ENCODE measurements around the gene METTL14. TPM values are rescaled to one million over a fixed set of nuclear protein-coding genes. Genes with fewer than 3 reads are reported as not detected.
A peak's percentile ranks its signal among the peaks of the same experiment; 100 is the strongest.

METTL14 gene
- total and polyA plus RNA-seq, 2 donors = 17.2 to 36.7 TPM

GRCh38 chr4:118740869-118741268, 55.7 kb downstream of the METTL14 start:
- WGBS = 57% methylated on average over 5 of the region's 5 CpGs
- no peak overlapping the region for H3K27ac ChIP-seq (ENCODE audit: low read depth in 1 of 2, low read length in 1 of 2)
- peaks cover 0 to 9% of the 10 kb centered on the region in 2 donors for H3K36me3 ChIP-seq (ENCODE audit: control insufficient read depth in 2 of 2, insufficient read depth in 2 of 2, low read length in 1 of 2)
- H3K4me3 ChIP-seq (ENCODE audit: low read length in 2 of 2) = no peak overlapping the region
- no peaks in the 10 kb centered on the region for H3K9me3 ChIP-seq (ENCODE audit: control insufficient read depth in 2 of 2, insufficient read depth in 1 of 2, low read length in 1 of 2)
- H3K4me1 ChIP-seq (ENCODE audit: control insufficient read depth in 2 of 2, insufficient read depth in 2 of 2, low read length in 2 of 2) = no peaks in the 10 kb centered on the region
- no peak for DNase-seq (ENCODE audit: low read depth in 6 of 9, low spot score in 9 of 9)
- H3K27me3 ChIP-seq (ENCODE audit: control insufficient read depth in 2 of 2, insufficient read depth in 1 of 2, low read length in 1 of 2) = no peaks in the 10 kb centered on the region

GRCh38 chr4:118741301-118741855, 56.2 kb downstream of the METTL14 start:
- peaks cover 0 to 10% of the 10 kb centered on the region in 2 donors for H3K36me3 ChIP-seq (ENCODE audit: control insufficient read depth in 2 of 2, insufficient read depth in 2 of 2, low read length in 1 of 2)
- WGBS = 89% methylated on average over 6 of the region's 6 CpGs
- peak overlapping the region in 1 of 2 donors; percentile 46 for H3K27ac ChIP-seq (ENCODE audit: low read depth in 1 of 2, low read length in 1 of 2)
- no peak overlapping the region for H3K4me3 ChIP-seq (ENCODE audit: low read length in 2 of 2)
- H3K9me3 ChIP-seq (ENCODE audit: control insufficient read depth in 2 of 2, insufficient read depth in 1 of 2, low read length in 1 of 2) = no peaks in the 10 kb centered on the region
- no peak for DNase-seq (ENCODE audit: low read depth in 6 of 9, low spot score in 9 of 9)
- H3K4me1 ChIP-seq (ENCODE audit: control insufficient read depth in 2 of 2, insufficient read depth in 2 of 2, low read length in 2 of 2) = no peaks in the 10 kb centered on the region
- H3K27me3 ChIP-seq (ENCODE audit: control insufficient read depth in 2 of 2, insufficient read depth in 1 of 2, low read length in 1 of 2) = no peaks in the 10 kb centered on the region

- H3K9me3 ChIP-seq (ENCODE audit: control insufficient read depth in 2 of 2, insufficient read depth in 1 of 2, low read length in 1 of 2) = no peaks in the 10 kb centered on the region
- no peaks in the 10 kb centered on the region for H3K4me1 ChIP-seq (ENCODE audit: control insufficient read depth in 2 of 2, insufficient read depth in 2 of 2, low read length in 2 of 2)
- H3K4me3 ChIP-seq (ENCODE audit: low read length in 2 of 2) = no peak overlapping the region
- no peak overlapping the region for H3K27ac ChIP-seq (ENCODE audit: low read depth in 1 of 2, low read length in 1 of 2)
- DNase-seq (ENCODE audit: low read depth in 6 of 9, low spot score in 9 of 9) = no peak
- H3K27me3 ChIP-seq (ENCODE audit: control insufficient read depth in 2 of 2, insufficient read depth in 1 of 2, low read length in 1 of 2) = no peaks in the 10 kb centered on the region
- H3K36me3 ChIP-seq (ENCODE audit: control insufficient read depth in 2 of 2, insufficient read depth in 2 of 2, low read length in 1 of 2) = peaks cover 0 to 11% of the 10 kb centered on the region in 2 donors
These were observed 56.9 kb downstream of the METTL14 start for GRCh38 chr4:118742050-118742449.

- Histone ChIP-seq H3K27me3 (ENCODE audit: control insufficient read depth in 2 of 2, insufficient read depth in 1 of 2, low read length in 1 of 2) (no peaks in the 10 kb centered on the region), H3K4me1 (ENCODE audit: control insufficient read depth in 2 of 2, insufficient read depth in 2 of 2, low read length in 2 of 2) (no peaks in the 10 kb centered on the region), H3K4me3 (ENCODE audit: low read length in 2 of 2) (no peak overlapping the region), H3K36me3 (ENCODE audit: control insufficient read depth in 2 of 2, insufficient read depth in 2 of 2, low read length in 1 of 2) (peaks cover 0 to 11% of the 10 kb centered on the region in 2 donors), H3K27ac (ENCODE audit: low read depth in 1 of 2, low read length in 1 of 2) (no peak overlapping the region), H3K9me3 (ENCODE audit: control insufficient read depth in 2 of 2, insufficient read depth in 1 of 2, low read length in 1 of 2) (no peaks in the 10 kb centered on the region)
- WGBS = 97% methylated on average over 4 of the region's 4 CpGs
- DNase-seq (ENCODE audit: low read depth in 6 of 9, low spot score in 9 of 9) = no peak
These were observed 58.7 kb downstream of the METTL14 start for GRCh38 chr4:118743867-118744266.

GRCh38 chr4:118745357-118745756, 60.2 kb downstream of the METTL14 start:
- peaks cover 0 to 8% of the 10 kb centered on the region in 2 donors for H3K36me3 ChIP-seq (ENCODE audit: control insufficient read depth in 2 of 2, insufficient read depth in 2 of 2, low read length in 1 of 2)
- no peaks in the 10 kb centered on the region for H3K9me3 ChIP-seq (ENCODE audit: control insufficient read depth in 2 of 2, insufficient read depth in 1 of 2, low read length in 1 of 2)
- H3K27ac ChIP-seq (ENCODE audit: low read depth in 1 of 2, low read length in 1 of 2) = no peak overlapping the region
- 93% methylated on average over 3 of the region's 3 CpGs for WGBS
- H3K27me3 ChIP-seq (ENCODE audit: control insufficient read depth in 2 of 2, insufficient read depth in 1 of 2, low read length in 1 of 2) = no peaks in the 10 kb centered on the region
- DNase-seq (ENCODE audit: low read depth in 6 of 9, low spot score in 9 of 9) = no peak
- H3K4me1 ChIP-seq (ENCODE audit: control insufficient read depth in 2 of 2, insufficient read depth in 2 of 2, low read length in 2 of 2) = no peaks in the 10 kb centered on the region
- no peak overlapping the region for H3K4me3 ChIP-seq (ENCODE audit: low read length in 2 of 2)

GRCh38 chr4:118746251-118746919, 61.2 kb downstream of the METTL14 start:
- 93% methylated on average over 2 of the region's 2 CpGs for WGBS
- no peaks in the 10 kb centered on the region for H3K27me3 ChIP-seq (ENCODE audit: control insufficient read depth in 2 of 2, insufficient read depth in 1 of 2, low read length in 1 of 2)
- no peak overlapping the region for H3K4me3 ChIP-seq (ENCODE audit: low read length in 2 of 2)
- no peak for DNase-seq (ENCODE audit: low read depth in 6 of 9, low spot score in 9 of 9)
- no peak overlapping the region for H3K27ac ChIP-seq (ENCODE audit: low read depth in 1 of 2, low read length in 1 of 2)
- no peaks in the 10 kb centered on the region for H3K4me1 ChIP-seq (ENCODE audit: control insufficient read depth in 2 of 2, insufficient read depth in 2 of 2, low read length in 2 of 2)
- H3K9me3 ChIP-seq (ENCODE audit: control insufficient read depth in 2 of 2, insufficient read depth in 1 of 2, low read length in 1 of 2) = no peaks in the 10 kb centered on the region
- H3K36me3 ChIP-seq (ENCODE audit: control insufficient read depth in 2 of 2, insufficient read depth in 2 of 2, low read length in 1 of 2) = peaks cover 2 to 7% of the 10 kb centered on the region in 2 donors

GRCh38 chr4:118749347-118749988, 64.3 kb downstream of the METTL14 start:
- over 99% methylated on average over 5 of the region's 5 CpGs for WGBS
- Histone ChIP-seq H3K4me1 (ENCODE audit: control insufficient read depth in 2 of 2, insufficient read depth in 2 of 2, low read length in 2 of 2) (no peaks in the 10 kb centered on the region), H3K9me3 (ENCODE audit: control insufficient read depth in 2 of 2, insufficient read depth in 1 of 2, low read length in 1 of 2) (no peaks in the 10 kb centered on the region), H3K27ac (ENCODE audit: low read depth in 1 of 2, low read length in 1 of 2) (no peak overlapping the region), H3K4me3 (ENCODE audit: low read length in 2 of 2) (no peak overlapping the region), H3K36me3 (ENCODE audit: control insufficient read depth in 2 of 2, insufficient read depth in 2 of 2, low read length in 1 of 2) (peaks cover 4 to 10% of the 10 kb centered on the region in 2 donors), H3K27me3 (ENCODE audit: control insufficient read depth in 2 of 2, insufficient read depth in 1 of 2, low read length in 1 of 2) (no peaks in the 10 kb centered on the region)
- no peak for DNase-seq (ENCODE audit: low read depth in 6 of 9, low spot score in 9 of 9)

GRCh38 chr4:118751629-118752323, 66.6 kb downstream of the METTL14 start:
- WGBS = 95% methylated on average over 2 of the region's 2 CpGs
- DNase-seq (ENCODE audit: low read depth in 6 of 9, low spot score in 9 of 9) = no peak
- Histone ChIP-seq H3K4me1 (ENCODE audit: control insufficient read depth in 2 of 2, insufficient read depth in 2 of 2, low read length in 2 of 2) (no peaks in the 10 kb centered on the region), H3K27me3 (ENCODE audit: control insufficient read depth in 2 of 2, insufficient read depth in 1 of 2, low read length in 1 of 2) (no peaks in the 10 kb centered on the region), H3K36me3 (ENCODE audit: control insufficient read depth in 2 of 2, insufficient read depth in 2 of 2, low read length in 1 of 2) (peaks cover 4 to 7% of the 10 kb centered on the region in 2 donors), H3K9me3 (ENCODE audit: control insufficient read depth in 2 of 2, insufficient read depth in 1 of 2, low read length in 1 of 2) (no peaks in the 10 kb centered on the region), H3K4me3 (ENCODE audit: low read length in 2 of 2) (no peak overlapping the region), H3K27ac (ENCODE audit: low read depth in 1 of 2, low read length in 1 of 2) (no peak overlapping the region)

GRCh38 chr4:118752551-118752950, 67.4 kb downstream of the METTL14 start:
- H3K4me3 ChIP-seq (ENCODE audit: low read length in 2 of 2) = no peak overlapping the region
- no peaks in the 10 kb centered on the region for H3K27me3 ChIP-seq (ENCODE audit: control insufficient read depth in 2 of 2, insufficient read depth in 1 of 2, low read length in 1 of 2)
- DNase-seq (ENCODE audit: low read depth in 6 of 9, low spot score in 9 of 9) = no peak
- no peaks in the 10 kb centered on the region for H3K9me3 ChIP-seq (ENCODE audit: control insufficient read depth in 2 of 2, insufficient read depth in 1 of 2, low read length in 1 of 2)
- H3K4me1 ChIP-seq (ENCODE audit: control insufficient read depth in 2 of 2, insufficient read depth in 2 of 2, low read length in 2 of 2) = no peaks in the 10 kb centered on the region
- no peak overlapping the region for H3K27ac ChIP-seq (ENCODE audit: low read depth in 1 of 2, low read length in 1 of 2)
- WGBS = 97% methylated on average over 2 of the region's 2 CpGs
- H3K36me3 ChIP-seq (ENCODE audit: control insufficient read depth in 2 of 2, insufficient read depth in 2 of 2, low read length in 1 of 2) = peaks cover 4 to 10% of the 10 kb centered on the region in 2 donors
